NCI-H2227 (cell line): ENCODE measurements around the gene ZNF738.

Experiments used
- DNase-seq: peaks from one replicate; lab custom pipeline; 2025; ENCODE audit not compliant: unreplicated experiment; lab: John Stamatoyannopoulos, UW

ZNF738 gene

GRCh38 chr19:21422244-21422643 lies 63.4 kb downstream of the ZNF738 start:
- DNase-seq = no peak

DNA sequence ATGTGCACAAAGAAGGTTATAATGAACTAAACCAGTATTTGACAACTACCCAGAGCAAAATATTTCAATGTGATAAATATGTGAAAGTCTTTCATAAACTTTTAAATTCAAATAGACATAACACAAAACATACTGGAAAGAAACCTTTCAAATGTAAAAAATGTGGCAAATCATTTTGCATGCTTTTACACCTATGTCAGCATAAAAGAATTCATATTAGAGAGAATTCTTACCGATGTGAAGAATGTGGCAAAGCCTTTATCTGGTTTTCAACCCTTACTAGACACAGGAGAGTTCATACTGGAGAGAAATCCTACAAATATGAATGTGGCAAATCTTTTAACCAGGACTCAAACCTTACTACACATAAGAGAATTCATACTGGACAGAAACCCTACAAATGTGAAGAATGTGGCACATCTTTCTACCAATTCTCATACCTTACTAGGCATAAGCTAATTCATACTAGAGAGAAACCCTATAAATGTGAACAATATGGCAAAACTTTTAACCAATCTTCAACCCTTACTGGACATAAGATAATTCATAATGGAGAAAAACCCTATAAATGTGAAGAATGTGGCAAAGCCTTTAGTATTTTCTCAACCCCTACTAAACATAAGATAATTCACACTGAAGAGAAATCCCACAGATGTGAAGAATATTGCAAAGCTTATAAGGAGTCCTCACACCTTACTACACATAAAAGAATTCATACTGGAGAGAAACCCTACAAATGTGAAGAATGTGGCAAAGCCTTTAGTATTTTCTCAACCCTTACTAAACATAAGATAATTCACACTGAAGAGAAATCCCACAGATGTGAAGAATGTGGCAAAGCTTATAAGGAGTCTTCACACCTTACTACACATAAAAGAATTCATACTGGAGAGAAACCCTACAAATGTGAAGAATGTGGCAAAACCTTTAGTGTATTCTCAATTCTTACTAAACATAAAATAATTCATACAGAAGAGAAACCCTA lies 64.5 kb downstream of the ZNF738 start:
- no peak for DNase-seq
